Activated CD8-positive, alpha-beta memory T cell treated with anti-CD3 and anti-CD28 coated beads for 4 hours (primary cell): ENCODE measurements around the gene CUL5.
A peak's percentile ranks its signal among the peaks of the same experiment; 100 is the strongest.

Source experiments
- DNase-seq, 2 donors: peaks; one replicate each; pipeline ENCODE4 v3.0.0-alpha.2; 2020; ENCODE audit warnings: low read depth in 2 of 2

Gene CUL5

DNA sequence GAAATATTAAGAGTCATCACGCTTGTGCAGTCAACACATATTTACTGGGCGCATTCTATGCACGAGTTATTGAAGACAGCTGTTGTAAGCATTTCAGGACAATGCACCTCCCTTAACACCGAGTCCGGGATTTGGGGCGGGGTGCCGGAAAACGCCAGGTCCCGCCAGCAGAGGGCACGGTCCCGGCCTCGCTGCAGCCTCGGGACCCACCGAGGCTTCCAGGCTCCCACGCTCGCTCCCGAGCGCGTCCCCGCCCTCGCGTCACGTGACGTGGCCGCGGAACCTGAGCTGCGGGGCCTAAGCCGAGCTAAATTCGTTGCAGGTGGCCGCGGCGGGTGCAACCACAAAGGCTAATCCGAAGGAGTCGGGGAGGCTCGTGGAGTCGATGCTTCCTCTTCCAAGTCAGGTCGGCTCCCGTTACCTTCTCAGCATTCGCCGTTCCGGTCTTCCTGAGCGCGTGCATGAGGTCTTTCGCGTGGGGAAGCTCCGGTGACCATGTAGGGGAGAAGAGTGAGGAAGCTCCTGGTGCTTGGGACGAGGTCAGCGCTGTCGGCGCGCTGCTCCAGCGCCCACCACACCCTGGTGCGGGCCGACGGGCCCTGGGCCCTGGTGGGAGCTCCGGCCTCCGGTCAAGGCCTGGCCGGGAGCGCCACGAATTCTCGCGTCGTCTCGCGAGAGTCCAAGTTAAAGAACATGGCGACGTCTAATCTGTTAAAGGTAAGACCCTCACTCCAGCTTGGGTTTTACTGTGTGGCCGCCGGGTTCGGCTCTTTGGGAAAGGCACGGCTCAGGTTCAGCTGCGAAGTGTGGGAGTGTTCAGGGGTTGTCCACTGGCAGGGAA is at the start of gene CUL5:
Gene CUL5 (plus strand): TSS at position 243 of the 841 bp plus-strand sequence. CDS start 451 bp downstream, at position 694.
- peak; percentile 77 for DNase-seq

DNA sequence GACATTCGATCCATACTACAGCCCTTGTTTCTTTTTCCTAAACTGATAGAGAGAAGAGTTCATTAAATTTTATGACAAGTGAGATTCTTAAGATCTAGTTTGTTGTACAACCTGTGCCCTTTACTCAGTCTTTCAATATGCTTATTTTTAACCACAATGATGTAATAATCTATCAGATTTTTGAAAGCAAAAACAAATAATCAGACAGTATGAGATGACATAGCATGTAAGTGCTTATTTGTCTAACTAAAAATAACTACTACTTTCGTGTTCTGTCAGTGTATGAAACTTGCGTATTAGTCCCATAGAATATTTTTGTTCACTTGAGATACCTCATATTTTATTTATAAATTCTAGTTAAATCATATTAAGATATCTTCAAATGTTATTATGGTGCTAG is 47.2 kb upstream of the CUL5 start:
- DNase-seq, result no peak

DNA sequence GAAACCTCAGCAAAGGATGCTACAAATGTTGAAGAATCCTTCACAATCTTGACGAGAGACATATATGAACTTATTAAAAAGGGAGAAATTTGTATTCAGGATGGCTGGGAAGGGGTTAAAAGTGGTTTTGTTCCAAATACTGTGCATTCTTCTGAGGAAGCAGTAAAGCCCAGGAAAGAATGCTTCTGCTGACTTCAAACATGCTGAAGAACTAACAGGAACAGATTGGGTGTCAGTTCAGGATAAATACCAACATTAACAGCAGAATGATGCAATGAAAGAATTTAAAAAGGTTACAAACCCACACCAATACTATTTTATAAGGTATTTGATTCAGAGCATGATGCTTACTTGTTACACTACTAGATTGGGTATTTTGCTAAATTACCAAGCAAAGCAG is 46.5 kb upstream of the CUL5 start:
- DNase-seq, result no peak

DNA sequence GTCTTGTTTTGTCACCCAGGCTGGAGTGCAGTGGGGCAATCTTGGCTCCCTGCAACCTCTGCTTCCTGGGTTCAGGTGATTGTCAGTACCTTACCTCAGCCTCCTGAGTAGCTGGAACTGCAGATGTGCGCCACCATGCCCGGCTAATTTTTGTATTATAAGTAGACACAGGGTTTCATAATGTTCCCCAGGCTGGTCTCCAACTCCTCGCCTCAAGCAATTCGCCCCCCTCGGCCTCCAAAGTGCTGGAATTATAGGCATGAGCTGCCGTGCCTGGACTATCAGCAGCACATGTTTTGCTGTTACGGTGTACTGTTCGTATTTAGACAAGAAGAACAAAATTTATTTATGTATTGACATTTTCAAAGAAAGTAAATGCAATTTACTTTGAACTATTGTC is 45.6 kb upstream of the CUL5 start:
- DNase-seq, result no peak

DNA sequence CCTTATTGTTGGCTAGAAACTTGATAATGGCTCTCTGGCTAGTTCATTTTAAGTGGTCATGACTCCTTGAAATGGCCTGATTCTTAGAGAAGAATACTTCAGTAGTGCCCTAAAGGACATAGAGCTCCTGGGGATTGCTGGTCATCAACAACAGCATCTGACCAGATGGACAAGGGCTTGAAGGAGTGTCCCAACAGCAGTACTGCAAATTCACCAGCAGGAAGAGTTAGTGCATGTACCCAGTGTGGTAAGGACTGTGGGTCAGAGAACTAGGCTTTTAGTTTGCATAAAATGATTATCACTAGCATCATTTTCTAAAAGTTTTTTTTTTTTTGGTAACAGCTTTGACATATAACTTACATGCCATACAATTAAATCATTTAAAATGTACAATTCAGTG is 39.5 kb upstream of the CUL5 start:
- no peak for DNase-seq

DNA sequence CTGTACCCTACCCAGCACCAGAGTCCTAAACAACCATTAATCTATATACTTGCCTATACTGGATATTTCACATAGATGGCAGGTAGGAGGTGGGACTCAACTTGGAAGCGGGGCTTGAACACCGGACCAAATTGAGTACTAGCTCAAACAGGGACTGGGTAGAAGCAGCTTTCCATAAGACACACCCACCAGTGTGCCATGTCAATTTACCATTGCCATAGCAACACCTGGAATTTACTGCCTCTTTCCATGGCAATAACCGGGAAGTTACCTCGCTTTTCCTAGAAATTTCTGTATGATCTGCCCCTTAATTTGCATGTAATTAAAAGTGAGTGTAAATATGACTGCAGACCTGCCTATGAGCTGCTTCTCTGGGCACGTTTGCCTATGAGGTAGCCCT is 38.6 kb upstream of the CUL5 start:
- DNase-seq, result no peak

DNA sequence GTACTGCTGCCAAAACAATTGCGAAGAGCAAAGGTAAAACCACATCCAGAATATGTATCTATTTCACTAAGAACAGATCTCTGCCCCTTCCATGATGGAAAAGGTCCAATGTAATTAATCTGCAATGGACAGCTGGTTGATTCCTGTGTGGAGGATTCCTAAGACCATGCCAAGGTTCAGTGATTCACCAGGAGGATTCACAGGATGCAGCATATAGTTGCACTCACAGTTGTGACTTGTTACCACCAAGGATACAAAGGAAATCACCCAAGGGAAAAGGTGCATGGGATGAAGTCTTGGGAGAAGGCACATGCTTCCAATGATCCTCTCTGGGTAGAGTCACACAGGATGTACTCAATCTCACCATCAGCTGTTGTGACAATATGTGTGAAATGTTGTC is 35.1 kb upstream of the CUL5 start:
- DNase-seq, result no peak

DNA sequence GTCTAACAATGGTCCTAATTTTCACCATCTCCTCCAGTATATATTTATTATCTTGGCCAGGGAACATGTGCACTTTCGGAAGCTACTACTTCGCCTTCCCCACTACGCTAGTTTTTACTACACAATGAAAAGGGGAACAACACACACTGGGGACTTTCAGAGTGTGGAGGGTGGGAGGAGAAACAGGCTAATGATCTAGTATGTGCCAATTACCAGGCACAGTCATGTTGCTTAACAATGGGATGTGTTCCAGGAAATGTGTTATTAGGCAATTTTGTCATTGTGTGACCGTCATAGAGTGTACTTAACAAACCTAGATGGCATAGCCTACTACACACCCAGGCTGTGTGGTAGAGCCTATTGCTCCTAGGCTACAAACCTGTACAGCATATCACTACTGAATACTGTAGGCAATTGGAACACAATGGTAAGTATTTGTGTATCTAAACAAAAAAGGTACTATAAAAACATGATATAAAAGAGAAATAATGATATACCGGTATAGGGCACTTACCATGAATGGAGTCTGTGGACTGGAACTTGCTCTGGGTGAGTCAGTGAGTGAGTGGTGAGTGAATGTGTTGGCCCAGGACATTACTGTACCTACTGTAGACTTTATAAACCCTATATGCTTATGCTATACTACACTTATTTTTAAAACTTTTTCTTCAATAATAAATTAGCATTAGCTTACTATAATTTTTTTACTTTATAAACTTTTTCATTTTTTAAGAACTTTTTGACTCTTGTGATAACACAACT is 20.1 kb upstream of the CUL5 start:
- no peak for DNase-seq

DNA sequence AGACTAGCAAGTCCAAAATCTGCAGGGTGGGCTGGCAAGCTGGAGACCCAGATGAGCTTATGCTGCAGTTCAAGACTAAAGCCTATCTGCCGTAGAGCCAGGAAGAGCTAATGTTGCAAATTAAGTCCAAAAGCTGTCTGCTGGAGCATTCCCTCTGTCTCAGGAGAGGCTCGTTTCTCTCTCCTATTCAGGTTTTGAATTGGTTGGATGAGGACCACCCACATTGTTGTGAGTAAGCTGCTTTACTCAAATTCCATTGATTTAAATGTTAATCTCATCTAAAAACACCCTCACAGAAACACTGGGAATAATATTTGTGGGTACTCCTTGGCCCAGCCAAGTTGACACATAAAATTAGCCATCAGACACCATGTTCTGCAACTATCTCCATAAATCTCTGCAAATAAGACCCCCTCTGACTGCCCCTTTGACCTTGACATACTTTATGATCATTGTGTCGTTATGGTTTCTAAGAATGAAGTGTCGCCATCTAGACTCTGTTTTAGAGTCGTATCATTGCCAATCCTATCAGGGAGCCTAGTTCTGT is 16.8 kb upstream of the CUL5 start:
- DNase-seq, result no peak

DNA sequence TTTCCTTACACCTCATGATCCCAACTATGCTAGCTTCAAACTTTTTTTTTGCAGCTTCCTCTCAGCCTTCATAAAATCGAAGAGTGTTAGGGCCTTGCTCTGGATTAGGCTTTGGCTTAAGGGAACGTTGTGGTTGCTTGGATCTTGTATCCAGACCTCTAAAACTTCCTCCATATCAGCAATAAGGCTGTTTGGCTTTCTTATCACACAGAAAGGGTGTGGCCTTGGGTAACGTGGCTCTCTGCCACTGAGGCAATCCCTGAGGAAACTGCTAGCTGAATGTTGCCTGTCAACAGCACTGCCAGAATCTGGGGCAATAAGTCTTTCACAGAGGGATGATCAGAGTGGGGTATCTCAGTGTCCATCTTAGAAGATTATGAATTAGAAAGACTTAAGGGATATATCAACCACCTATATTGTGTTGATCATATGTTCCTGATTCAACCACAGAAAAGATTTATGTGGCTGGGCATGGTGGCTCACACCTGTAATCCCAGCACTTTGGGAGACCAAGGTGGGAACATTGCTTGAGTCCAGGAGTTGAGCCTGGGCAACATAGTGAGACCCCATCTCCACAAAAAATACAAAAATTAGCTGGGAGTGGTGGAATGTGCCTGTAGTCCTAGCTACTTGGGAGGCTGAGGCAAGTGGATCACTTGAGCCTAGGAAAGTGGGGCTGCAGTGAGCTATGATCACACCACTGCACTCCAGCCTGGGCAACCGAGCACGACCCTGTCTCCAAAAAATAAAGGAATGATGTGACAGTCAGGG is 12.5 kb upstream of the CUL5 start:
- no peak for DNase-seq

DNA sequence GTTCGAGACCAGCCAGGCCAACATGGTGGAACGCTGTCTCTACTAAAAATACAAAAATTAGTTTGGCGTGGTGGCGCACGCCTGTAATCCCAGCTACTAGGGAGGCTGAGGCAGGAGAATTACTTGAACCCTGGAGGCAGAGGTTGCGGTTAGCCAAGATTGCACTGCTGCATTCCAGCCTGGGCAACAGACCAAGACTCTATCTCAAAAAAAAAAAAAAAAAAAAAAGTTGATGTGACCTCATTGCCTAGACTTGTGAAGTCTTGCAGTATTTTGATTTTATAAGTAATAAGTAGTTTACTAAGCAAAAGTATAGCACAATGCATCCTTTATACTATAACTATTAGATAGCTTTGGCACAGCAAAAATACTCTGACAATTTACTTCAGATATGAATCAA is 9.9 kb upstream of the CUL5 start:
- no peak for DNase-seq

DNA sequence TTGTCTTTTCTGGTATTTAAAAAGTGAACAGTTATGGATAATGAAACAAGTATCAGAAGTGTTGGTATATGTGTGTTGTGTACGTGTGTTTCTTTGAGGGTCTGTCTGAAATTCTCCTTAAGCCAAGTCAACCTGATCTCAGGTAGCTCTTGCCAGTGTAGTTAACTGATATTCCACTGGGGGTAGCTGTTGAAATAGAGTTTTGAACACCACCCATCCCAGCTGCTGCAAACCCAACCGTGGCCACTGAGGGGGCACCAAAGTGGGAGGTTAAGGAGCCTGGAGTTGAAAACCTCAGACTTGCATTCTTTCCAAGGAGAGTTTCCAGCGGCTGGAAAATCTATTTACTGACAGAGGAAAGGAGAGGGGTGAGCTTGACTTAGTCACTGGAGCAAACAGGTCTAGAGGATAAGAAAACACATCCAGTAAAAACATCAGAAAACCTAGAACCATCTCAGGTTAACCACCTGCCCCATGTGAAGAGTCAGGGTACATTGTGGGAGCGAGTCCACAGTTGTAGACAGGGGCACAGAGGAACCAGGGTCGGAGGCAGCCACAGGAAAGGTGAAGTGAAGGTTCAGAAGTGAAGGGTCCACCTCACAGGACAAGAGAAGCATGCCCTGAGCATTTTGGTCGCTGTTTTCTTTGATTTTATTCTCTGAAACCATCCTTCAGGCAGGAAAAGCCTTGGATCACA is 8.8 kb upstream of the CUL5 start:
- DNase-seq, result no peak

DNA sequence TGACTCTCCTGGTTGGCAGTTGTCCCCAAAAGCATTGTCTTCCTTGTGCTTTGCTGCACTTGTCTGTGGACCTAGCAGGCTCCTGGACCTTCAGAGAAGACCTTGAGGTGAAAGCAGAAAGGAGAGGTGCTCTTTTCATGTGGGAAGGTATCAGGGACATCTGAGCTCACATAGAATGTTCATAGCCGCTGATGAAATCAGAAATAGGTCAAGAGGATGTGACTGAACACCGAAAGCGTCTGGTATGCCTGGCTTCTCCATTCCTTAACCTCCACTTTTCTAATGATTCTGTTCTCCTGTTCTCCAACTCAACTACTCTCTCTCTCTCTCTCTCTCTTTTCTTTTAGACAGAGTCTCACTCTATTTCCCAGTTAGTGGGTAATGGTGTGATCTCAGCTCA is 6.2 kb upstream of the CUL5 start:
- DNase-seq, result no peak

DNA sequence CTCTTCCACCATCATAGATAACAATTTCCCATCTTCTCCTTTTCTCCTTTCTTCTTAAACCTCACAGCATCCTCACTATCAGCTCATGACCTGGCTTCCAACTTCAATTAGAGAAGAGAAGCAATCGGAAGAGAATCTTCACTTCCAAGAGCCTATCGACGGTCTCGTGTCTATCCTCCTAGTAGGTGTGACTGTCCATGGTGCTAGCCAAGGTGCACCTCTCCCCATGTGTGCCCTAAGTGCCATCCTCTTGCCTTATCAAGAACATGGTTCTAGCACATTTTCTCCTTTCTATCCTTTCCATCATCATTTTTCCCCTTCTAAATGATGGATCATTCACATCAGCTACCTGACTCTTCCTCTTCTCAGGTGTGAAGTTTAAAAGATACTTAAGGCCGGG is 5.1 kb upstream of the CUL5 start:
- DNase-seq, result no peak

DNA sequence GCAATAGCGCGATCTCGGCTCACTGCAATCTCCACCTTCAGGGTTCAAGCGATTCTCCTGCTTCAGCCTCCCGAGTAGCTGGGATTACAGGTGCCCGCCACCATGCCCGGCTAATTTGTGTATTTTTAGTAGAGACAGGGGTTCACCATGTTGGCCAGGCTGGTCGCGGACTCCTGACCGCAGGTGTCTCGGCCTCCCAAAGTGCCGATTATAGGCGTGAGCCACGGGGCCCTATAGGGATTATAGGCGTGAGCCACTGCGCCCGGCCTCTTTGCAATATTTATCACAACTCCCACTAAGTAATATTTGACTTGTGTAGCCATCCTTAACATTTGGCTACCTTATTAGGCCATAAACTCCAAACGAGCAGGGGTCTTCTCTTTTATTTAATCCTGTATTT is 879 bp upstream of the CUL5 start:
- DNase-seq, result no peak

DNA sequence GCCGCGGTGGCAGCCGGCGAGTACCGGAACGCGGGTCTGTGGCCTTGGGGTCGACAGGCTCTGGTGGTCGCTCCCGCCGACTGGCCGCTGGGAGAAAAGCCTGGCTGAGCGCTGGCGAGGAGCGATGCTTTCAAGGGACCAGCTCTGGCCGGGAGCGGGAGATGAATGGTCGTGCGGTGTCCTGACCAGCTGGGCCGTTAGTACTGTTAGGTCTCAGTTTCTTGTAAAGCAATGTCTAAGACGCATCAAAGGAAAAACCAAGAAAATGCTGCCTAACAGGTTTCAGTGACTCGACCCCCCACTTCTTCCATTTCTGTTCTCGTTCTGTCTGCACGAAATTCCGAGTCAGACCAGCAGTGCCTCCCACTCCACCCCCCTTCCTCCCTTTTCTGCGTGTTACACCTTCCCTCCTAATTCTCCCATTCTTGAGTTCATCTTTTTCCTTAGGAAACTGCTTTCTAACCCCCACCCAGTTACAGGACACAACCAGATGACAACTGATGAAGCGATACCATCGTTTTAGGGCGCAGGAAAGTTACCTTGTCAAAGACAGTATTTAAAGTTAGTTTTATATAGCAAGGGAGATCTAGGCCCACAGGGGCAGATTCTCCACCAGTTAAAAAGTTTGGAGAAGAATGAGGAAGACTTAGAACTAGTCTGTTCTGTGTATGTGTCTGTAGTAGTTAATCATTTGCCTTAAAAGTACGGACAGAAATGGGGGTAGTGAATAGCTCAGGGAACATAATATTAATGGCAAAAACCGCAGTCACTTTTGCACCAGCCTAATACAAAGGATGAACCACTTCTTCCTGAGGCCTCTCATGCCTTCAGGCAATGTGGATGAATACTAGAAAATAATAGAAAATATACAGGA is 1.0 kb downstream of the CUL5 start:
- no peak for DNase-seq

DNA sequence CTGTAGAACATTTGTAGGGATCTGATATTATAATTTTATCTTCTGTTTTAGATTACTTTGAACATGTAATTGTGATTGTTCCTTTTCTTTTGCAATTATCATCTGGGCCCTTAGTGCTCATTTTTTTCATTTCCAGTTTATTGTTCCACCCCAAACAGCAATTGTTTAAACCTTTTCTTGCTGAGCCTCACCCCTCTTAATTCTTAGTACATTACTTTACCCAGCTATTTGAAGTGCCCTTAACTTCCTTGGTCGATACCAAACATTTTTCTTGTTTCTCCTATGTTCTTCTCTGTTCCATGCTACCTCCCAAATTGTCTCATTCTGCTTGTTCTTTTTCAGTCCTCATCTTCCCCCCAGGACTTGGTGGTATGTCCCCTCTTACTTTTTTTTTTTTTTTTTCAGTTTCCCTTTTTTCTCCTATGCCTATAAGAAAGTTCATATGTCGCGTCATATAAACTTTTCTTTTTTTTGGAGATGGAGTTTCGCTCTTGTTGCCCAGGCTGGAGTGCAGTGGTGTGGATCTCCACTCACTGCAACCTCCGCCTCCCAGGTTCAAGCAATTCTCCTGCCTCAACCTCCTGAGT is 3.5 kb downstream of the CUL5 start:
- no peak for DNase-seq

DNA sequence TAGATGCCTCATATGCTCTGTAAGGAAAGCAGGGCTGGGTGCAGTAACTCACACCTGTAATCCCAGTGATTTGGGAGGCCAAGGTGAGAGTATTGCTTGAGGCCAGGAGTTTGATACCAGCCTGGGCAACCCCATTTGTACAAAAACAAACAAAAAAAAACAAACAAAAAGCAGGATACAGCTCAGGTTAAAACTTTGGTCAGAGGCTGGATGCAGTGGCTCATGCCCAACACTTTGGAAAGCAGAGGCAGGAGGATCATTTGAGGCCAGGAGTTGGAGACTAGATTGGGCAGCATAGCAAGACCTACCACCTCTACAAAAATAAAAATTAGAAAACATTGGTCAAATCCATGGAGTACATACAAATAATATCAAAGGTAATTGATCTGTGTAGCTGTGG is 7.9 kb downstream of the CUL5 start:
- DNase-seq, result no peak

DNA sequence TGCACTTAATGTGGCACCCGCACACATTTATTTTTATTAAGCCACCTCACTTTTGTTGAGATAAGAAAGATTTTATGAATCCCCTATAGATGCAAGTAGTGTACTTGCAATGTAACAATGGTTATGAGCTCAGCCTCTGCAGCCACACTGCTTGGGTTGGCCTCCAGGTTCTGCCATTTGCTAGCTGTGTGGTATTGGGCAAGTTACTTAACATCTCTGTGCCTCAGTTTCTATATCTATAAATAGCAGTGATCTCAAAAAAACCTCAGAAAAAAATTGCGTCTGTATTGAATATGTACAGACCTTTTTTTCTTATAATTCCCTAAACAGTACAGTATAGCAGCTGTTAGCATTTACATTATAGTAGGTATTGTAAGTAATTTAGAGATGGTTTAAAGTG is 10.0 kb downstream of the CUL5 start:
- no peak for DNase-seq

DNA sequence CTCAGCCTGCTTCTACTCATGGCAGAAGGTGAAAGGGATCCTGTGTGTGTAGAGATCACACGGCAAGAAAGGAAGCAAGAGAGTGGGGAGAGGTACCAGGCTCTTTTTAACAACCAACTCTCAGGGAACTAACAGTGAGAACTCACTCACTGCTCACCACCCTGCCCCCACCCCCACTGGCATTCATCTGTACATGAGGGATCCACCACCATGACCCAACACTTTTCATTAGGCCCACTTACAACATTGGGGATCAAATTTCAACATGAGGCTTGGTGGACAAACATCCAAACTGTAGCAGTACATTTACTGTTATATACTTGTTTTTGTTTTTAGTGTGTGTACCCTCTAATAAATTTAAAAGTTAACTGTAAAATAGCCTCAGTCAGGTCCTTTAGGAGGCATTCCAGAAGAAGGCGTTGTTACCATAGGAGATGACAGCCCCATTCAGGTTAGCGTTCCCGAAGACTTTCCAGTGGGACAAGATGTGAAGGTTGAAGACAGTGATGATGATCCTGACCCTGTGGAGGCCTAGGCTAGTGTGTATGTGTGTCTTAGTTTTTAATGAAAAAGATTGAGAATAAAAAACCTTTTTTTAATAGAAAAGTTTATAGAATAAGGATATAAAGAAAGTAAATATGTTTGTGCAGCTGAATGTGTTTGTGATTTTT is 11.3 kb downstream of the CUL5 start:
- DNase-seq, result no peak
